Stimulated activated CD4-positive, alpha-beta T cell treated with anti-CD3 and anti-CD28 coated beads, Interleukin-1b, Interleukin-23, amount 100 ng/mL, for 4 hours (primary cell): Measurements from ENCODE around the gene CTU2.
A peak's percentile ranks its signal among the peaks of the same experiment; 100 is the strongest.

ENCODE experiments used
- DNase-seq, 2 donors: peaks; one replicate each; pipeline ENCODE4 v3.0.0-alpha.2; 2020; ENCODE audit warnings: low read depth in 2 of 2

CTU2 gene

DNA sequence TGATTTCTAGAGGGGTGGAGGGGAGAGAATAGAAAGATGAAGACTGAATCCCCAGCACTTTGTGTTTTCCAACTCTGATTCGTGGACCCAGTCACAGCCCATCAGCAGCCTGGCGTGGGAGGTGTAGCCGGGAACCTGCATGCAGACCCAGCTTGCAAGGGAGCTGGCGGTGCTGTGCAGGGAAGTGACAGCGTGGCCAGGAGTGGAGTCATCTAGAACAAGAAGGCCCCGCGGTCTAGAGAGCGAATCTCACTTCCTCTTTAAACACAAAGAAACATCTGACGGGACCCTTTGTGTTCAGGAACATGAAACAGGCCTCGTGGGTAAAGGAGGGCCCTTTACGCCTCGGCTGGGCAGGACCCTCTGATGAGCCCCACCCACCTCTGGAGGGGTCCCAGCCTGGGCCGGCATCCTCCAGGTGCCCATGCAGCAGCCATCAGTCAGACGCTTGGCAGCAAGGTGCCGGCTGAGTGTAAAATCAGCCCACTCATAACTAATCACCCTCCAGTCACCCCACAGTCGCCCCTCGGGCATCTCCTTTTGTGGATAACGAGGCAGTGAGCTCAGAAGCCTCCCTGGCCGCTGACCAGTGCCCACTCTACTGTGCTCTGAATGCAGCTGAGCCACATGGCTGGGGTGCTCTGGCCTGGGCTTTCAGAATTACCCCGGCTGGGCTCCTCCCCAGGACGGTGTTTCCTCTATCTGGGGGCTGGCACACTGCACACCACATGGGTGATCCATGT lies 24.4 kb upstream of the CTU2 start:
- no peak for DNase-seq

DNA sequence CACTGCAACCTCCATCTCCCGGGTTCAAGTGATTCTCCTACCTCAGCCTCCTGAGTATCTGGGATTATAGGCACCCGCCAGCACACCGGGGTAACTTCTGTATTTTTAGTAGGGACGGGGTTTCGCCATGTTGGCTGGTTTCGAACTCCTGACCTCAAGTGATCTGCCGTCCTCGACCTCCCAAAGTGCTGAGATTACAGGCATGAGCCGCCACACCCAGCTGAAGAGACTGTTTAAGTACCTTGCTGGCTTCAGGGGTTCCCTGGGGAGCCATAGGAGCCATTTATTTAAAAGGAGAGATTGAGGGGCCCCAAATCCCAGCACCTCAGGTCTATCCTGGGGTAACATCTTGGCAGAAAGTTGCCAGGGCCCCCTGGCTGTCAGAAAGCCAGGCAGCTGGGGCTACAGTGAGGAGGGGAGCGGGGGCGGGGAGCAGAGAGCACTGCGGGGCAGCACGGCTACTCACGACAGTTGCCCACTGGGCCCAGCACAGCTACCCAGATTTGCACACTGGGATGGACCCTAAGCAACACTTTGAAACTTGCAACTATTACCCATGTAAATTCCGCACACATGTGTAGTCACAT lies 21.6 kb upstream of the CTU2 start:
- no peak for DNase-seq

DNA sequence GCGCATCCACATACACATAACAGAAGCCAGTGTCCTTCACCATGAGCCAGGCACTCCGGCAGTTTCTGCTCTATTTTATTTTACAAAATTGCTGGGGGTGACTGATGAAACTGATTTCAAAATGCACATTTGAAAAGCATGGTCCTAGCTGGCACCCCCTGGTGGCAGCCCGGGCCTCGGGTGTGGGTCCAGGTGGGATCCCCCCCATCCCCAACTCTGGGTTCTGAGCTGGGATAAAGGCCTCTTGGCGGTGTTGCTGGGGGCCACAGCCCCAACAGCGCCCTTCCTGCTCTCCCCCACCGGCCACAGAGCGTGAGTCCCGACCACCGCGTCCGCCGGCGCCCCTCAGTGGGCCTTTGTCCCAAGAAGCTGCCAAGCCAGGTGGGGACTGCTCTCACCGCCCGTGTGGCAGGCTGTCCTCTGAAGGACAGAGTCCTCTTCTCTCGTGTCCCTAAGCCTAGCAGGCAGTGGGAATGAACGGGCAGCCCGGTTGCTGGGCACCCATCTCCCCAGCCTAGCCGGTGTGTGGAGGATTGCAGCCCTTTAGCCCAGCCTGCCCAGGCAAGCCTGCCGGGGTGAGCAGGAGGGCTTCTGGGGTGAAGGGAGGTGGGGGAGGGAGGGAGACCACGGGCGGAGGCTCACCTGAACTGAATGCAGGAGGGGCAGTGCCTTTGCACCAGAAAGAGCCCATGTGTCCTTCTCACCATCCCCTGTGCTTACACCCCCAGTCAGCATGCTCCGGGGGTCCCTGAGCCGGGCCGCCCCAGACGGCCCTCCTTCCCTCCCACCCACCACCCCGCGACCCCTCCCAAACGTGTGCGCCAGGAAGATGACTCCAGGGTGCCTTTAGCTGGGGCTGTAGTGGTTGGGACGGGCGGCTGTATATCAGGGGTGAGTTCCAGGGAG lies 20.9 kb upstream of the CTU2 start:
- DNase-seq, result peak; percentile 53 to 58

DNA sequence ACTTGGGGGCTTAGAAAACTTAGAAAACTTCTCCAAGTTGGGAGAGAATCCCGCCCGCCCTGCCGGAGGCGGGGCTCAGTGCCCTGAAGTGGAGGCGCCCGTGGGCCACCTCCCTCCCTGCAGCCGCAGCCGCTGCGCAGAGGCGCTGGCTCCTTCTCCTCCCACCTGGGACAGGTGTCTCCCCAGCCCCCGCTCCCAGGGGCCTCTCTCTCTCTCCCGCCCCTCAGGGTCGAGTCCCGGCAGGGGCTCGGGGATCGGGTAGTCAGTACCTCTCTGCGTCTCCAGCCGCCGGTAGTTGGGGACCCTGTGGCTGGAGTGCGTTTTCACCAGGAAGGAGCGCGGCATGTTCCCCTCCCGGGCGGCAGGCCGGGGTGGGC lies 20.3 kb upstream of the CTU2 start:
- no peak for DNase-seq

GRCh38 chr16:88686439-88687253 lies 19.7 kb upstream of the CTU2 start, which contains the start of gene SNAI3:
SNAI3 (minus strand) TSS chr16:88686507; CDS start chr16:88686406, 101 bp downstream.
- peak; percentile 79 to 85 for DNase-seq

DNA sequence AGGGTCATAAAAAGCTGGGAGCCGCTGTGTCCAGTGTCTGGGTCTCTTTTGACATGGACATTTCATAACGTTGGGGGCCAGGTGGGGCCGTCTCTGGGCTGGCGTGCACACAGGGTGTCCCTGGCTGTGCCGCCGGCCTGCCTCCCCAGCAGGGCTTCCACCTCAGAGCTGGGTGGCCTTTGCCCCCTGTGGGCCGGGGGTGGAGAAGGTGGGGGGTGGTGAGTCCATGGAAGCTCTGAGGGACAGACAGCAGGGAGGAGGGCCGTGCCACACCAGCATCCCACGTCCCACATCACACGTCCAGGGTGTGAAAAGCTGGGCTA lies 19.1 kb upstream of the CTU2 start:
- DNase-seq, result no peak

- no peak for DNase-seq
These were observed 18.7 kb upstream of the CTU2 start for GRCh38 chr16:88687676-88688012.

DNA sequence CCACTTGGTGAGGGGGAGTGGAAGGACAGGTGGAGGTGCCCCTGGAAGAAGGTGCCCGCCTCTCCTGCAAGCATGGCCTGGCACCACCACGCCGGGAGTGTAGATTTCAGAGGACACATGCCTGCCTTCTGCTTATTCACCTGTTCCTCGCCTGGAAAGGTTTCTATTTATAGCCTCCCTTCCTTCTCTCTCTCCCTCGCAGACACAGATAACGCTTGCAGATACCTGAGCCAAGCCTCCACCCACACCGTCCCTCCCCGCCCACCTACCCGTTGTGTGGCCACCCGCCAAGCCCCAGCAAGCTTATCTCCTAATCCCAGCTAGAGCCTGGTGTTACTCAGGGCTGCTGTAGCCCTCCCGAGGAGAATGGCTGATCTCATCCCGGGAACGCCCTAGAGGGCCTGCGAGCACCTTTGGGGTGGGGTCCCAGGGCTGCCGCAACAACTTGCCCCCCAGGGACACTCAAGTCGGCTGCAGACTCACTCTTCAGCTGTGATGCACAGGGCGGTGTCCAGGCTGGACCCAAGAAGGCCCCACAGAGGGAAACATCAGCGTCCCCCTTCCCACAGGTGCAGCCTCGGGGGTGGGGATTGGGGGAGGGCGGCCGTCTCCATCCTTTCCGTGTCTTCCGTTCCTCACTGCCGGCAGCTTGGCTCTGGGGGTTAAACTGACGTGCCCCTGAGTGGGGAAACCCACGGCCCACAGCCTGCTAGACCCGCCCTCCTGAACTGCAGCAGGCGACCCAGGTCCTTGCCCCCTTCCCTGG lies 18.1 kb upstream of the CTU2 start:
- no peak for DNase-seq

- no peak for DNase-seq
These were observed 15.8 kb upstream of the CTU2 start for GRCh38 chr16:88690341-88691128.

- no peak for DNase-seq
These were observed 15.0 kb upstream of the CTU2 start for GRCh38 chr16:88691129-88691813.

DNA sequence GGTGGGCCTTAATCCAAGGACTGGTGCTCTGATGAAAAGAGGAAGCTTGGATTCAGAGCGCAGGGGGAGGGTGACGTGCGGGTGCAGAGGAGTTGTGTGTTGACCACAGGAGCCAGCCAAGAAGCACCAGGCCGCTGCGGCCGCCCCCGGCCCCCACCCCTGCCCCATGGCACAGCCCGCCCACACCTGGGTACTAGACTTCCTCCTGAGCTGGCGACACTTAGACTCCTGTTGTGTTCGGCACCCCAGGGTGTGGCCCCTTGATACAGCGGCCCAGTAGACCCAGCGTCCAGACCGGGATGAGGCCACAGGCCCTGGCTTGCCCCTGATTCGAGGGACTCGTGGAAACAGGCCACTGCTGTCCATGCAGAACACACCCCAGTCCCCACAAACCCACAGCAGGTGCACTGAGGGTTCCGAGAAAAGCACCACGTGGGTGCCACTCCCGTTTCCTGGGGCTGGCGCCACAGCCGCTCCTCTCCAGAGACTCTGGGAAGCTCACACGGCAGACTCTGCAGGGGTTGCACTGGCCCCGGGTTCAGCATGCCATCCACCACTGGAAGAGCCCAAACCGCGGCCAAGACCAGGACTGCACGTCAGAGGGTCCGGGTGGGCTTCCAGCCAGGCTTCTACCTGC lies 14.3 kb upstream of the CTU2 start:
- no peak for DNase-seq

DNA sequence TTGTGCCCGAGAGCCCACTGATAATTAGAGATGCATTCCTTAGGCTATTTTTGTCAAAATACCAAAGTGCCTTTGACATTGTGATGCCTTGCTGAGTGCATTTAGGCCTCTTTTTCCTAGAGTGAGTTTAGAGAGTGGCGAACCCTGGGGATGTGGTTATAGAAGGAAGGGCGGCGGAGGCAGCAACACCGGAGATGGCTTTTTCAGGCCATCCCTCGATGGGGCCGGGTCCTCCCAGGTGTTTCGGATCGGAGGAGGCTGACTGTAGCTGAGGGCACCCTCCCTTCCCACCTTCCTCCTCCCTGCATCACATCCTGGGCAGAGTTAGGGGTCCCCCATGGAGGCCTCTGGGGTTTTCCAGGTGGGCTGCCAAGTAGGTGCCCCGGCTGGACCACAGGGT lies 13.4 kb upstream of the CTU2 start:
- DNase-seq, result no peak

GRCh38 chr16:88693420-88694177 lies 12.7 kb upstream of the CTU2 start:
- DNase-seq, result no peak

GRCh38 chr16:88694221-88695087 lies 11.8 kb upstream of the CTU2 start:
- no peak for DNase-seq

DNA sequence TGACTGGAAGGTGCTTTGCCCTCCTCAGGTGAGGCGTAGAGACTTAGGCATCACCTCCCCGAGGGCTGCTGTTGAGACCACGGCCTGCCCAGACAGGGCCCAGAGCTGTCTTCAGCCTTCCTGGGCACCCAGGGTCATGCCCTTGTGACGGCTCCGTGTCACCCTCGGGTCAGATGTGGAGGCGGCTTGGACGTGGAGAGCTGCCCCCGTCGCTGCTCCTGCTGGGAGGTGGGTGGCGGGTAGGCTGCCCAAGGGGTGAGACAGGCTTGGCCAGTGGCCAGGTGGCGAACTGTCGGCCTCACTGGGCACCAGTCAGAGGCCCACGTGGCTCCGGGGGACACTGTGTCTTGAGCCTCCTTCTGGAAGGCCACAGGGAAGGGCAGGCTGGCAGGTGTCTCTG lies 11.1 kb upstream of the CTU2 start:
- no peak for DNase-seq

DNA sequence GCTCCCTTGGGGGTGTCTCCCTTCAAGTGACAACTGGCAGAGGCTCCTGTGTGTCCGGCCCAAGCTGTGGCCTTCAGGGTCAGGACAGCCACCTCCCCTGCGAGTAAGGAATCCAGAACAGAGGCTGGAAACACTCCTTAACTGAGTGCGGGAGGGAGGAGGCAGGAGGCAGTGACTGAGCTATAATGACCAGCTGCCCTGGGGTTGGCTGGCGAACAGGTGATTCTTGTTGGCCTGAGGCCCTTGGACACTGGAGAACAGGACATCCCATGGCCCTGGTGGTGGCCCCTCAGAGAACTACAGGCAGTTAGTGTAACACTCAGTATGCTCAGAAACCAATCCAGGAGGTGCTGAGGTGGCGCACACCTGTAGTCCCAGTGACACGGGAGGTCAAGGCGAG lies 10.6 kb upstream of the CTU2 start:
- DNase-seq, result no peak

GRCh38 chr16:88696441-88696840 lies 9.9 kb upstream of the CTU2 start:
- no peak for DNase-seq
